ENCODE measurements around the gene SPATS2. TPM values are rescaled to one million over a fixed set of nuclear protein-coding genes. Genes with fewer than 3 reads are reported as not detected.

SPATS2 gene
- total and polyA plus RNA-seq, 2 donors (not counting 3 experiments of a cell fraction or from before 2014, with no cell fraction given): 55.8 to 66.5 TPM

- dilution Hi-C loops (cut with MboI; ENCODE audit: extremely low pct_ligation_motif_present, low sequenced_read_pairs): no loop called here
- H3K79me2 ChIP-seq (ENCODE audit: control insufficient read depth, insufficient read depth, low read length): peaks cover 85% of the 10 kb centered on the region
- FAIRE-seq (no peak), DNase-seq (ENCODE audit: low read depth, low spot score) (no peak)
- no peaks in the 10 kb centered on the region for H3K9me3 ChIP-seq (replicated peaks; ENCODE audit: control insufficient read depth, insufficient read depth, low read length)
- no peaks in the 10 kb centered on the region for H3K4me1 ChIP-seq (ENCODE audit: control insufficient read depth, extremely low read depth, insufficient read depth, low read length)
- no peak overlapping the region for H3K27ac ChIP-seq (ENCODE audit: insufficient read depth, low read depth, low read length)
- CTCF ChIA-PET: interaction anchor here (0.7 to 1.7 kb wide), 3 partner anchors 11 to 71 kb away, joined by 3 read pairs; no protein-coding TSS in a partner anchor
- intact Hi-C loops (cut with micrococcal nuclease): no loop called here
- H3K27me3 ChIP-seq (ENCODE audit: control insufficient read depth in 2 of 2, insufficient read depth in 2 of 2, low read length in 2 of 2): no peaks in the 10 kb centered on the region
- H3K36me3 ChIP-seq (ENCODE audit: control insufficient read depth in 2 of 2, extremely low read depth in 1 of 2, insufficient read depth in 2 of 2, low read length in 2 of 2): no peaks in the 10 kb centered on the region
- H3K4me3 ChIP-seq (replicated peaks in 1 of 3; ENCODE audit: insufficient read depth in 1 of 3, low read depth in 1 of 3, low read length in 3 of 3): no peak overlapping the region
- no peaks in the 10 kb centered on the region for H3K9me1 ChIP-seq (replicated peaks; ENCODE audit: control insufficient read depth, extremely low read depth, insufficient read depth, low read length)
- H4K20me1 ChIP-seq (replicated peaks; ENCODE audit: control insufficient read depth, extremely low read depth, insufficient read depth, low read length): no peaks in the 10 kb centered on the region
- no peak overlapping the region for H3K9ac ChIP-seq (replicated peaks; ENCODE audit: extremely low read depth, insufficient read depth, low read length)
- H3K4me2 ChIP-seq (ENCODE audit: insufficient read depth, low read length): no peak overlapping the region
- BruUV-seq (replicated peaks): no TSS peak
- POLR2A ChIA-PET: no interaction called here
- TF ChIP-seq JUN (IDR thresholded peaks at IDR 0.05; ENCODE audit: borderline replicate concordance, insufficient read depth, insufficient read length, low read depth) (no peak), POLR2AphosphoS5 (IDR thresholded peaks at IDR 0.05; ENCODE audit: insufficient read depth, low read depth, low read length) (no peak), POLR2A (IDR thresholded peaks at IDR 0.05; ENCODE audit: low read depth, low read length) (no peak), EZH2 (IDR thresholded peaks at IDR 0.05; ENCODE audit: borderline replicate concordance, low read depth, low read length, severe bottlenecking) (no peak), MAX (IDR thresholded peaks at IDR 0.05; ENCODE audit: insufficient read depth, insufficient read length) (no peak), CTCF (IDR thresholded peaks at IDR 0.05; ENCODE audit: extremely low read depth in 1 of 2, insufficient read depth in 1 of 2, low read depth in 1 of 2, low read length in 2 of 2) (no peak), GATA2 (IDR thresholded peaks at IDR 0.05; ENCODE audit: insufficient read depth, insufficient read length, low read depth, low read length) (no peak), MYC (IDR thresholded peaks at IDR 0.05; ENCODE audit: low read depth, low read length) (no peak), FOS (IDR thresholded peaks at IDR 0.05; ENCODE audit: borderline replicate concordance, insufficient read depth, low read length) (no peak)
- H2AFZ ChIP-seq (ENCODE audit: low read depth, low read length): no peak overlapping the region
These were observed 43.6 kb downstream of the SPATS2 start for GRCh38 chr12:49410818-49411217.

Measured in endothelial cell of umbilical vein (primary cell).